ENCODE results near the gene CFL2. TPM values are rescaled to one million over a fixed set of nuclear protein-coding genes. Genes with fewer than 3 reads are reported as not detected.

Gene CFL2
- total and polyA plus RNA-seq, 2 of the 13 experiments (the other 11 are each of a cell fraction or from before 2014, with no cell fraction given), result 114 to 158 TPM

- TF ChIP-seq LBX2 (CRISPR knock-in tag; IDR thresholded peaks at IDR 0.05; ENCODE audit: borderline replicate concordance), result peak; percentile 78; the same call in 1 of the 2 replicates
- peak; percentile 73; the same call in 1 of the 2 replicates for TF ChIP-seq TBX2 (CRISPR knock-in tag; IDR thresholded peaks at IDR 0.05; ENCODE audit: borderline replicate concordance)
- TF ChIP-seq ZNF800 (CRISPR knock-in tag; IDR thresholded peaks at IDR 0.05), result 0 out of 2 replicates have a peak, but pooled peaks have one; percentile 64
- no peak for TF ChIP-seq NONO (IDR thresholded peaks at IDR 0.05)
- TF ChIP-seq NONO (CRISPR knock-in tag; conservative IDR thresholded peaks at IDR 0.05), result peak; percentile 50; the same call in 1 of the 2 replicates
- TF ChIP-seq ZSCAN31 (CRISPR knock-in tag; IDR thresholded peaks at IDR 0.05; ENCODE audit: low read depth), result peak; percentile 37; the same call in 1 of the 2 replicates
- TF ChIP-seq IRF2 (CRISPR knock-in tag; IDR thresholded peaks at IDR 0.05), result peak; percentile 49; the same call in 1 of the 2 replicates
- TF ChIP-seq ZNF710 (CRISPR knock-in tag; IDR thresholded peaks at IDR 0.05; ENCODE audit: borderline replicate concordance), result peak; percentile 47; the same call in 1 of the 2 replicates
- 0 out of 2 replicates have a peak, but pooled peaks have one; percentile 10 for TF ChIP-seq ZNF761 (CRISPR knock-in tag; conservative IDR thresholded peaks at IDR 0.05)
- TF ChIP-seq ZSCAN25 (CRISPR knock-in tag; IDR thresholded peaks at IDR 0.05), result 0 out of 2 replicates have a peak, but pooled peaks have one; percentile 58
- TF ChIP-seq, protein P1, sequence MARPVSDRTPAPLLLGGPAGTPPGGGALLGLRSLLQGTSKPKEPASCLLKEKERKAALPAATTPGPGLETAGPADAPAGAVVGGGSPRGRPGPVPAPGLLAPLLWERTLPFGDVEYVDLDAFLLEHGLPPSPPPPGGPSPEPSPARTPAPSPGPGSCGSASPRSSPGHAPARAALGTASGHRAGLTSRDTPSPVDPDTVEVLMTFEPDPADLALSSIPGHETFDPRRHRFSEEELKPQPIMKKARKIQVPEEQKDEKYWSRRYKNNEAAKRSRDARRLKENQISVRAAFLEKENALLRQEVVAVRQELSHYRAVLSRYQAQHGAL (CRISPR knock-in tag; IDR thresholded peaks at IDR 0.05; ENCODE audit: not compliant biosample characterization), result no peak
- peak; percentile 37; the same call in 1 of the 2 replicates for TF ChIP-seq GZF1 (CRISPR knock-in tag; IDR thresholded peaks at IDR 0.05)
- peak; percentile 95 for TF ChIP-seq KLF9 (CRISPR knock-in tag; IDR thresholded peaks at IDR 0.05; ENCODE audit: low read depth)
- no peak for TF ChIP-seq HNF1A (IDR thresholded peaks at IDR 0.05; ENCODE audit: low read depth)
- TF ChIP-seq HNF1A (CRISPR knock-in tag; IDR thresholded peaks at IDR 0.05; ENCODE audit: borderline replicate concordance), result no peak
- TF ChIP-seq REPIN1 (CRISPR knock-in tag; IDR thresholded peaks at IDR 0.05; ENCODE audit: borderline replicate concordance, low read depth), result peak; percentile 52; the same call in 1 of the 2 replicates
- TF ChIP-seq ZNF772 (CRISPR knock-in tag; IDR thresholded peaks at IDR 0.05), result peak; percentile 30; the same call in 1 of the 2 replicates
- TF ChIP-seq CBFB (CRISPR knock-in tag; IDR thresholded peaks at IDR 0.05), result peak; percentile 66; the same call in 1 of the 2 replicates
- peak; percentile 78 for TF ChIP-seq TOPORS (CRISPR knock-in tag; IDR thresholded peaks at IDR 0.05)
These were observed 21.0 kb downstream of the CFL2 start (continued) for GRCh38 chr14:34693228-34693939.

Measured in HepG2 (cell line).